SU-DHL-6 (cell line): Measurements from ENCODE around the gene EYA2.

ENCODE experiments used
- EZH2phosphoT487 ChIP-seq: fragments of 200-600 bp; sonication (generic), shearing (Covaris generic); conservative IDR thresholded peaks from 2 replicates; pipeline ENCODE4 v1.6.1; 2018; ENCODE audit warnings: mild to moderate bottlenecking, antibody characterized with exemption, low read length, moderate library complexity, mixed read lengths
- TF ChIP-seq, protein P1 (sequence below): fragments of 200-600 bp; sonication (generic); IDR thresholded peaks from one replicate; pipeline ENCODE4 v1.5.1; 2017; ENCODE audit warnings: antibody characterized with exemption, mild to moderate bottlenecking, low read length, moderate library complexity; ENCODE audit not compliant: insufficient read depth, poor library complexity, severe bottlenecking

- TF ChIP-seq, protein P1, sequence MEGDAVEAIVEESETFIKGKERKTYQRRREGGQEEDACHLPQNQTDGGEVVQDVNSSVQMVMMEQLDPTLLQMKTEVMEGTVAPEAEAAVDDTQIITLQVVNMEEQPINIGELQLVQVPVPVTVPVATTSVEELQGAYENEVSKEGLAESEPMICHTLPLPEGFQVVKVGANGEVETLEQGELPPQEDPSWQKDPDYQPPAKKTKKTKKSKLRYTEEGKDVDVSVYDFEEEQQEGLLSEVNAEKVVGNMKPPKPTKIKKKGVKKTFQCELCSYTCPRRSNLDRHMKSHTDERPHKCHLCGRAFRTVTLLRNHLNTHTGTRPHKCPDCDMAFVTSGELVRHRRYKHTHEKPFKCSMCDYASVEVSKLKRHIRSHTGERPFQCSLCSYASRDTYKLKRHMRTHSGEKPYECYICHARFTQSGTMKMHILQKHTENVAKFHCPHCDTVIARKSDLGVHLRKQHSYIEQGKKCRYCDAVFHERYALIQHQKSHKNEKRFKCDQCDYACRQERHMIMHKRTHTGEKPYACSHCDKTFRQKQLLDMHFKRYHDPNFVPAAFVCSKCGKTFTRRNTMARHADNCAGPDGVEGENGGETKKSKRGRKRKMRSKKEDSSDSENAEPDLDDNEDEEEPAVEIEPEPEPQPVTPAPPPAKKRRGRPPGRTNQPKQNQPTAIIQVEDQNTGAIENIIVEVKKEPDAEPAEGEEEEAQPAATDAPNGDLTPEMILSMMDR, result no peak
- no peak for TF ChIP-seq EZH2phosphoT487
These were observed 20.2 kb downstream of the EYA2 start for GRCh38 chr20:46914789-46915379.
